Diencephalon (tissue), 1 donor: ENCODE measurements around the gene CAPN3. TPM values are rescaled to one million over a fixed set of nuclear protein-coding genes. Genes with fewer than 3 reads are reported as not detected.

Experiments used
- small RNA-seq: library from RNA; depleted of rRNA; stranded (forward); fragments of <200 nt; gene quantifications from one replicate; pipeline ENCODE3, GENCODE V24; 2014
- total RNA-seq: library from RNA; depleted of rRNA; stranded (reverse); fragments of >200 nt; gene quantifications from one replicate; pipeline ENCODE4 v1.2.3, GENCODE V29; 2014

CAPN3 gene
- total RNA-seq, result 2.5 TPM

GRCh38 chr15:42359249-42359648 lies at the start of gene CAPN3:
Gene CAPN3 (plus strand): TSS chr15:42359501. CDS start chr15:42359806, 305 bp downstream.

Small RNAs within 50 kb of the gene (small RNA-seq; reads per million reads assigned to genes)
- not detected for gene RNU6-188P

Other genes starting within 250 kb of the CAPN3 start
- gene PLA2G4F, start 202.9 kb upstream of the CAPN3 start, total RNA-seq, result not detected
- 56.5 TPM for gene VPS39, start 151.2 kb upstream of the CAPN3 start, total RNA-seq
- gene GANC, start 86.3 kb upstream of the CAPN3 start, total RNA-seq, result 12.9 TPM
- 75.4 TPM for gene TMEM87A, start 86.1 kb upstream of the CAPN3 start, total RNA-seq
- 63.9 TPM for gene ZNF106, start 131.6 kb downstream of the CAPN3 start, total RNA-seq
- gene SNAP23, start 136.1 kb downstream of the CAPN3 start, total RNA-seq, result 30.2 TPM
- 17.1 TPM for gene LRRC57, start 189.3 kb downstream of the CAPN3 start, total RNA-seq
- 47.1 TPM for gene HAUS2, start 189.3 kb downstream of the CAPN3 start, total RNA-seq
- 7.2 TPM for gene STARD9, start 216.1 kb downstream of the CAPN3 start, total RNA-seq